ENCODE data around the gene XXYLT1. TPM values are rescaled to one million over a fixed set of nuclear protein-coding genes. Genes with fewer than 3 reads are reported as not detected.

XXYLT1 gene
- total RNA-seq, 1 donor from 2014 or later = 93.1 TPM

GRCh38 chr3:195267096-195267495 lies 3.9 kb downstream of the XXYLT1 start:
- DNase-seq (ENCODE audit: extremely low read depth, low read depth, low spot score) = no peak

- DNase-seq (ENCODE audit: extremely low read depth, low read depth, low spot score) = no peak
These were observed 4.5 kb downstream of the XXYLT1 start for GRCh38 chr3:195266428-195266827.

GRCh38 chr3:195265363-195265976 lies 5.5 kb downstream of the XXYLT1 start:
- no peak for DNase-seq (ENCODE audit: extremely low read depth, low read depth, low spot score)

- no peak for DNase-seq (ENCODE audit: extremely low read depth, low read depth, low spot score)
These were observed 6.9 kb downstream of the XXYLT1 start for GRCh38 chr3:195263925-195264600.

- no peak for DNase-seq (ENCODE audit: extremely low read depth, low read depth, low spot score)
These were observed 7.6 kb downstream of the XXYLT1 start for GRCh38 chr3:195263193-195263924.

- DNase-seq (ENCODE audit: extremely low read depth, low read depth, low spot score) = no peak
These were observed 9.0 kb downstream of the XXYLT1 start for GRCh38 chr3:195261925-195262324.

GRCh38 chr3:195260280-195260905 lies 10.6 kb downstream of the XXYLT1 start:
- DNase-seq (ENCODE audit: extremely low read depth, low read depth, low spot score) = no peak

- DNase-seq (ENCODE audit: extremely low read depth, low read depth, low spot score) = no peak
These were observed 11.3 kb downstream of the XXYLT1 start for GRCh38 chr3:195259475-195260279.

GRCh38 chr3:195259154-195259474 lies 11.8 kb downstream of the XXYLT1 start:
- no peak for DNase-seq (ENCODE audit: extremely low read depth, low read depth, low spot score)

- DNase-seq (ENCODE audit: extremely low read depth, low read depth, low spot score) = no peak
These were observed 12.4 kb downstream of the XXYLT1 start for GRCh38 chr3:195258449-195259153.

- no peak for DNase-seq (ENCODE audit: extremely low read depth, low read depth, low spot score)
These were observed 13.2 kb downstream of the XXYLT1 start for GRCh38 chr3:195257454-195258448.

GRCh38 chr3:195256639-195257453 lies 14.1 kb downstream of the XXYLT1 start:
- DNase-seq (ENCODE audit: extremely low read depth, low read depth, low spot score) = no peak

GRCh38 chr3:195255571-195256501 lies 15.1 kb downstream of the XXYLT1 start:
- no peak for DNase-seq (ENCODE audit: extremely low read depth, low read depth, low spot score)

GRCh38 chr3:195255176-195255500 lies 15.8 kb downstream of the XXYLT1 start:
- no peak for DNase-seq (ENCODE audit: extremely low read depth, low read depth, low spot score)

- DNase-seq (ENCODE audit: extremely low read depth, low read depth, low spot score) = no peak
These were observed 16.3 kb downstream of the XXYLT1 start for GRCh38 chr3:195254454-195255175.

- DNase-seq (ENCODE audit: extremely low read depth, low read depth, low spot score) = no peak
These were observed 17.0 kb downstream of the XXYLT1 start for GRCh38 chr3:195253923-195254432.
